ENCODE results near the gene RNF224. TPM values are rescaled to one million over a fixed set of nuclear protein-coding genes. Genes with fewer than 3 reads are reported as not detected.

The RNF224 gene
- polyA plus RNA-seq, 1 donor = 87.5 TPM

DNA sequence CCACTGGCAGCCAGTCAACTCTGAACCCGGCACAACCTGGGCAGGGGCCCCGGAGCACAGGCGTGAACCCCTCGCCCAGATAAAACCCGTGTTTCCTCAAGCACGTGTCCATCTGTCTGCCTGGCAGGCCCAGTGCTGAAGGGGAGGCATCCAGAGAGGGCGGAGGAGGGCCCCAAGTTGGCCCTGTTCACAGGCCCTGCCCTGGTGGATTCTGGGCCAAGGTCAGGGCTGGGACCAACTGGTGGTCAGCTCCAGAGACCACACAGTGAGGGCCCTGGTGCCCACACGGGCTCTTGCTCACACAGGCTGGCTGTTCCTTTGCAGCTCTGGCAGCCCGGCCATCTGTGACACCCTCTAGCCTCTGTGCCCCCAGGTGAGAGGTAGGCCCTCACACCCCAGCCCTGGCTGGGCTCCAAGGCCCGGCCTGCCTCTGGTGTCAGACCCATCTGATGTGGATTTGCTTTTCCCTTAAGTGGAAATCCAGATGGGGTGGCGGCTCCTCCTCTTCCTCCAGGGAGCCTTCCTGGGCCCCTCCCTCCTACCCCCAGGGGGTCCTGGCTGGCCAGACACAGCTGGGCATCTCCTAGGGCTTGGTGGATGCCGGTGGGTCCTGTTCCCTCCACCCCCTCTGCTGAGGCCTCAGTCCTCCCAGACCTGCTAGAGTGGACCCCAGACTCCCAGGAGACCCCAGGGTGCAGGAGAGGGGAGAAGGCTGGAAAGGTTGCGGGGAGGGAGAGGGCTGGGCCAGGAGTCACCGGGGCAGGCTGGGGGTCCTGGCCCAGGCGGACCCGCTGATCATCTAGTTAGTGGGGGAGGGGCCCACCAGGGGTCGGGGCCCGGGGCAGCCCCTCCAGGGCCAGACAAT lies 23.3 kb downstream of the RNF224 start:
- no peak for DNase-seq
- H3K27ac ChIP-seq (ENCODE audit: low read length) = no peak overlapping the region
- no CpG with 5 or more reads among the region's 18 CpGs for WGBS (ENCODE audit: insufficient coverage, low lambda C conversion rate)
- no peaks in the 10 kb centered on the region for H3K36me3 ChIP-seq (ENCODE audit: control insufficient read depth, insufficient read depth, low read length)
- no peak overlapping the region for H3K4me3 ChIP-seq (ENCODE audit: low read length)
- H3K9me3 ChIP-seq (ENCODE audit: control insufficient read depth, low read depth, low read length) = no peaks in the 10 kb centered on the region
- H3K4me1 ChIP-seq (ENCODE audit: control insufficient read depth, insufficient read depth, low read length) = peaks cover 25% of the 10 kb centered on the region
- H3K27me3 ChIP-seq (ENCODE audit: control insufficient read depth, insufficient read depth, low read length) = no peaks in the 10 kb centered on the region

DNA sequence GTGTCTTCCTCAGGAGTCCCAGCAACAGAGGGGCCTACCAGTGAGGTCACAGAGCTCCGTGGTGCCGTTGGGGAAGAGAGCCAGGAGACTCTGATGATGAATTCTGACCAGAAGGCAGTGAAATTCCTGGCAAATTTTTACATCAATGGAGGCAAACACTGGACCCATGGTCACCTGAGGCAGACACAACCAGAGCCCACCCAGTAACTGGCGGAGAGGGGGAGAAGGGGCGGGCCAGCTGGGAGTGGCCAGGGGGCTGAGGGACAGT lies 23.8 kb downstream of the RNF224 start, which contains the start of gene STPG3:
Gene STPG3, plus strand, starts transcription at position 93 of the 268 bp plus-strand sequence. Its CDS starts 1 bp downstream, at position 94.
- Histone ChIP-seq H3K27me3 (ENCODE audit: control insufficient read depth, insufficient read depth, low read length) (no peaks in the 10 kb centered on the region), H3K4me3 (ENCODE audit: low read length) (no peak within 1 kb of the TSS), H3K4me1 (ENCODE audit: control insufficient read depth, insufficient read depth, low read length) (peaks cover 27% of the 10 kb centered on the region), H3K27ac (ENCODE audit: low read length) (no peak within 1 kb of the TSS), H3K36me3 (ENCODE audit: control insufficient read depth, insufficient read depth, low read length) (no peaks in the 10 kb centered on the region), H3K9me3 (ENCODE audit: control insufficient read depth, low read depth, low read length) (no peaks in the 10 kb centered on the region)
- DNase-seq = no peak
- no CpG with 5 or more reads among the region's 4 CpGs for WGBS (ENCODE audit: insufficient coverage, low lambda C conversion rate)

DNA sequence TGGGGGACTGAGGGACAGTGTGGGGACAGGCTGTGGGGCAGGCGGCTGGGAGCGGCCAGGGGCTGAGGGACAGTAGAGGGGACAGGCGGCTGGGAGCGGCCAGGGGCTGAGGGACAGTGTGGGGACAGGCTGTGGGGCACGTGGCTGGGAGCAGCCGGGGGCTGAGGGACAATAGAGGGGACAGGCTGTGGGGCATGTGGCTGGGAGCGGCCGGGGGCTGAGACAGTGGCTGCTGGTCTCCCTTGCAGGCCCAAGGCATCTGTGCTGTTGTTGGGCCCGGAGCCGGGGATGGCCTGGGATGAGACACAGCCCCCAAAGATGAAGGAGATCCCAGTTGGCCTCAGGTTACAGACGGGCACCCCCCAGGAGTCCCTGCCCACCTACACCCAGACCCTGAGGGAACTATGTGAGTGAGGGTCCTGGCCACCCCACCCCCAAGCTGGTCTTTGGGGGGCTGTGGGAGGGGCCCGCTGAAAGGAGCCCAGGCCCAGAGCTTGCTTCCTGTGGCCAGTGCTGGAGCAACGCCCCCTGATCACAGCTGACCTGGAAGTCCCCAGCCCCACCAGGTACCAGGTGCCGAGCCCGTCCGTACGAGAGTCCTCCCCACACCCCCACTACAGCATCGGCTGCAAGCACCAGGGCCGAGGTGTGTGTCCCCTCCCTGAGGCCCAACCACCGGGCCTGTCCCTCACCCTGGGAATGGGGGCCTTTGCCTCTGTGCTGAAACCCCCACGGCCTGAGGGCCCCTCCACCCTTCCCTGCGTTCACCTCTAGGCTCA lies 24.4 kb downstream of the RNF224 start:
- H3K36me3 ChIP-seq (ENCODE audit: control insufficient read depth, insufficient read depth, low read length) = peaks cover 3% of the 10 kb centered on the region
- peaks cover 32% of the 10 kb centered on the region for H3K4me1 ChIP-seq (ENCODE audit: control insufficient read depth, insufficient read depth, low read length)
- no peak overlapping the region for H3K27ac ChIP-seq (ENCODE audit: low read length)
- no CpG with 5 or more reads among the region's 22 CpGs for WGBS (ENCODE audit: insufficient coverage, low lambda C conversion rate)
- H3K9me3 ChIP-seq (ENCODE audit: control insufficient read depth, low read depth, low read length) = no peaks in the 10 kb centered on the region
- DNase-seq = no peak
- H3K4me3 ChIP-seq (ENCODE audit: low read length) = no peak overlapping the region
- H3K27me3 ChIP-seq (ENCODE audit: control insufficient read depth, insufficient read depth, low read length) = no peaks in the 10 kb centered on the region

DNA sequence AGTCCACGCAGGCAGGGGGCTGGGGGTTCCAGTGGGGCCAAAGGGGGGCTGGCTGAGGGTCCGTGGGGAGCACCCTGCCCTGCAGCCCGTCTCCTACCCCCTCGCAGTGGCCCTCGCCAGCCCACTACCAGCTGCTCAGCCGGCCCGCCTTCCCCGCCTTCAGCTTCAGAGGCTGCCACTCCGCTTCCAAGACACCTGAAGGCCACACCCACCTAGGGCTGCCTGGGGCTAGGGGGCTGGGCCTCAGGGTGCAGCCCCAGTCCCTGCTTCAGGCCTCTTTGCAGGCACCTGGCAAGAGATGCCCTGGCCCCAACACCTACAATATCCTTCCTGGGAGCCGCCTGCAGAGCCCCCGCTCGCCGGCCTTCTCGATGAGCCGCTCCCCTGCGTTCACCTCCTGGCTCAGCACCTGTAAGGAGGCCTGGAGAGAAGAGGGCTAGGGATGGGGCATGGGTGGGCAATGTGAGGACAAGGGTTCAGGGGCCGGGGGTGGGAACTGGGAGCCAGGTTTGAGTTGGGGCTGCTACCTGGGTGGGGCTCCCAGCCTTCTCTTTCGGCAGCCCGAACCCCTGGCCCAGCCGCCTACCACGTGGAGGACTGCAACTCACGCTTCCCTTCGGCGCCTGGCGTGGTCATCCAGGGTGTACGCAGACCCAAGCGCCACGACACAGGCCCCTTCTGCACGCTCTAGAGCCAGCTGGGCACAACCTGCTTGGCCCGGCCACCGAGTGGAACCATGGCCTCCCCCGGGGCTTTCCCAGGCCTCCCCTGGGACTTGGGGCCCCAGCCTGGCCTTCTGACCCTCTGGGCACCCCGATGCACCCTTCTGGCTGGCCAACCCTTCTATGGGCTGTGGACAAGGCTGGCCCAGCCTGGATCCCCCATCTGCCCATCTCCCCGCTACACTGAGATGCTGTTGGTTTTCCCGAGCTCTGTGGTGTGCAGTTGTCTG lies 25.5 kb downstream of the RNF224 start:
- Histone ChIP-seq H3K4me3 (ENCODE audit: low read length) (peak overlapping the region; percentile 9), H3K4me1 (ENCODE audit: control insufficient read depth, insufficient read depth, low read length) (peaks cover 35% of the 10 kb centered on the region), H3K27ac (ENCODE audit: low read length) (no peak overlapping the region), H3K36me3 (ENCODE audit: control insufficient read depth, insufficient read depth, low read length) (peaks cover 9% of the 10 kb centered on the region), H3K27me3 (ENCODE audit: control insufficient read depth, insufficient read depth, low read length) (no peaks in the 10 kb centered on the region), H3K9me3 (ENCODE audit: control insufficient read depth, low read depth, low read length) (no peaks in the 10 kb centered on the region)
- peak; percentile 67 to 79 for DNase-seq
- WGBS (ENCODE audit: insufficient coverage, low lambda C conversion rate) = no CpG with 5 or more reads among the region's 35 CpGs

DNA sequence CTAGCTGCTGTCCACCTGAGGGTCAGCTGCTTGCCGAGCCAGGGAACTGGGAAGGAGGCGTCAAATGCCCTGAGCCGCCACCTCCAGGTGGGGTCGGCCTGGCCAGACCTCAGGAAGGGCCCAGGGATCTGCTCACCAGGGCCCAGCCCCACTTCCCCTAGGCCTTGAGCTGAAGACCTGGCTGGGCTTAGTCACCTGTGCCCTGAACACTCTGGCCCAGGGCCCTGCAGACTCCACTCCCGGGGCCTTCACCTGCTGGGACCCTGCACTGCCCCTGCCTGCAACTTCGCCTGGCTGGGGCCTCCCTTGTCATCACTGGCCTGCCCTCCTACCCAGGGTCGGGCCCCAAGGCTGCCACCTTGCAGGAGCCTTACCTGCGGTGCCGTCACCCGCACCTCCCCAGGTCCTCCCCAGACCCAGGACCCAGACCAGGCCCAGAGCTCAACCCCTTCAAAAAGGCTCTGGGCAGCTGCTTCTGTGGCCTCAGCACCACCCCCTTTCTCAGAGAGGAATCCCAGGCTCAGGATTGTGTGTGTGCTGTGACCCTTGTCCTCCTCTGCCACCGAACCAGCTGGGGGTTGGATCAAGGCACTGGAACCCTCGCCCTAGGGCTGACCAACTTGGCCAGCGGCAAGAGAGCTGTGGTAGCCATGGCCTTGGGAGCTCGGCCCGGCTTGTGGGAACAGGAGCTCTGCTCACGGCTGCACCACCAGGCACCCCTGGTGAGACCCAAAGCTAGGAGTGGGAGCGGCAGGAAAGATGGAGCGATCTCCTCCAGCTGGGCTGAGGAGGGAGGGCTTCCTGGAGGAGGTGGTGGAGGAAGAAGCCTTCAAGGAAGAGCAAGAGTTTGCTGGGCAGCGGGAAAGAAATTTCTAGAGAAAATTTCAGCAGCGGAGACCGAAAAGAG lies 26.7 kb downstream of the RNF224 start:
- 30% methylated on average over 2 of the region's 21 CpGs for WGBS (ENCODE audit: insufficient coverage, low lambda C conversion rate)
- H3K36me3 ChIP-seq (ENCODE audit: control insufficient read depth, insufficient read depth, low read length) = peaks cover 15% of the 10 kb centered on the region
- H3K4me1 ChIP-seq (ENCODE audit: control insufficient read depth, insufficient read depth, low read length) = peaks cover 35% of the 10 kb centered on the region
- H3K4me3 ChIP-seq (ENCODE audit: low read length) = peak overlapping the region; percentile 95
- H3K27me3 ChIP-seq (ENCODE audit: control insufficient read depth, insufficient read depth, low read length) = no peaks in the 10 kb centered on the region
- DNase-seq = peak in 1 of 2 donors; percentile 65
- no peaks in the 10 kb centered on the region for H3K9me3 ChIP-seq (ENCODE audit: control insufficient read depth, low read depth, low read length)
- H3K27ac ChIP-seq (ENCODE audit: low read length) = peak overlapping the region; percentile 85

DNA sequence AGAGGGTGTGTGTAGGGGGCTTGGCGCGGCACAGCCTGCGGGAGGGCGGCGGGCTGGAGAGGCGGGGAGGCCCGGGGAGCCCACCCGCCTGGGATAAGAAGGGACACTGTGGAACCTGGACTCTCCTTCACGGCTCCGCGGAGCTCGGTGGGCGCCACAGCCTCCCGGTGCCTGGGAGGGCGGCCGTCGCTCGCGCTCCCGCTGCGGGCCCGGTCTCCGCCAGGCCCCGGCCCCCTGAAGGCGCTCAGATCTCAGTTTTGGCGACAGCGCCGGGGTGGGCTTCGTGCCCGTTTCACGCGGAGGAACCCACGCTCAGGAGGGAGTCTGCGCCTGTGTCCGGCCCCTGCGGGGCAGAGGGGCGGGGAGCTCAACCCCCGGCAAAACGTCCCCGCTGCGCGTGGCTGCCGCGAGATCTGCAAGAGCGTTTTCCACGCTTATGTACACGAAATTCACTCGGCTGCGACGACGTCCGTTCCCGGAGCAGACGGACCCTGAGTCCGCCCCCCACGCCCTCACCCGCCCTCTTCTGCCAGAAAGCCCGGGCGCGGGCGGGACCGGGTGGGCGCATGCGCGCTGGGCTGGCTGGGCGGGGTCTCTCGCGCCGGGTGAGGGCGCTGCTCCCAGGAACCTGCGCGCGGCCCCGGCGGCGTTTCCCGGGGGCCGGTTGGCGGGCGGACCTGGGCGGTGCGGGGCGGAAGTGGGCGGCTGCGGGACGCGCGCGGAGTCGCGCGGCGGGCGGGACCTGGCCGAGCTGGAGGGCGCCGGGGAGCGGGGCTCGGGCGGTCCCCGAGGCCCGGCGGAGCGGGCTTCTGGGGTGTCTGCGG lies 27.5 kb downstream of the RNF224 start, which contains the start of gene NELFB:
Gene NELFB, plus strand, starts transcription at position 704 of the 824 bp plus-strand sequence.
- Histone ChIP-seq H3K4me1 (ENCODE audit: control insufficient read depth, insufficient read depth, low read length) (peaks cover 35% of the 10 kb centered on the region), H3K4me3 (ENCODE audit: low read length) (peak within 1 kb of the TSS; percentile 95), H3K9me3 (ENCODE audit: control insufficient read depth, low read depth, low read length) (no peaks in the 10 kb centered on the region), H3K27ac (ENCODE audit: low read length) (peak within 1 kb of the TSS; percentile 85), H3K27me3 (ENCODE audit: control insufficient read depth, insufficient read depth, low read length) (no peaks in the 10 kb centered on the region), H3K36me3 (ENCODE audit: control insufficient read depth, insufficient read depth, low read length) (peaks cover 19% of the 10 kb centered on the region)
- DNase-seq = peak; percentile 89 to 92
- no CpG with 5 or more reads among the region's 105 CpGs for WGBS (ENCODE audit: insufficient coverage, low lambda C conversion rate)

DNA sequence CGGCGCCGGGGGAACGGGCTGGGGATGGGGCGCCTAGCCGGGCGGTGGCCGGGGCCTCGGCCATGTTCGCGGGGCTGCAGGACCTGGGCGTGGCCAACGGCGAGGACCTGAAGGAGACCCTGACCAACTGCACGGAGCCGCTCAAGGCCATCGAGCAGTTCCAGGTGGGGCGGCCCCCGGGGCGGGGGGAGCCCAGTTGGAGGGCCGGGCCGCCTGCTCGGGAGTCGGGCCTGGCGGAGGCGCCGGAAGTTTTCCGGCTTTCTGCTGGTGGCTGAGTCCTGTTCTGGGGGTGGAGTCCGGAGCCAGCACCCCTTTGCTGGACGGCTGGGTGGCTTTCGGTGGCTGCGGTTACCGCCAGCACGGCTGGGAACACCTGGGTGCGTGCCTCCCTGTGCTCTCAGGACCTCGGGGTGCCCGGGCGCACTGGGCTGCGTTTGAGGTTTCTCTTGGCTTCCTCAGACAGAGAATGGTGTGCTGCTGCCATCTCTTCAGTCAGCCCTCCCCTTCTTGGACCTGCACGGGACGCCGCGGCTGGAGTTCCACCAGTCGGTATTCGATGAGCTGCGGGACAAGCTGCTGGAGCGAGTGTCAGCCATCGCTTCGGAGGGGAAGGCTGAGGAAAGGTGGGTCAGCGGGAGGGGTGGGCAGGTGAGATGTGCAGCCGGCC lies 28.3 kb downstream of the RNF224 start:
- no peaks in the 10 kb centered on the region for H3K9me3 ChIP-seq (ENCODE audit: control insufficient read depth, low read depth, low read length)
- H3K27me3 ChIP-seq (ENCODE audit: control insufficient read depth, insufficient read depth, low read length) = no peaks in the 10 kb centered on the region
- H3K4me3 ChIP-seq (ENCODE audit: low read length) = peak overlapping the region; percentile 89
- no CpG with 5 or more reads among the region's 51 CpGs for WGBS (ENCODE audit: insufficient coverage, low lambda C conversion rate)
- H3K36me3 ChIP-seq (ENCODE audit: control insufficient read depth, insufficient read depth, low read length) = peaks cover 19% of the 10 kb centered on the region
- peaks cover 35% of the 10 kb centered on the region for H3K4me1 ChIP-seq (ENCODE audit: control insufficient read depth, insufficient read depth, low read length)
- peak overlapping the region; percentile 44 for H3K27ac ChIP-seq (ENCODE audit: low read length)
- DNase-seq = no peak

DNA sequence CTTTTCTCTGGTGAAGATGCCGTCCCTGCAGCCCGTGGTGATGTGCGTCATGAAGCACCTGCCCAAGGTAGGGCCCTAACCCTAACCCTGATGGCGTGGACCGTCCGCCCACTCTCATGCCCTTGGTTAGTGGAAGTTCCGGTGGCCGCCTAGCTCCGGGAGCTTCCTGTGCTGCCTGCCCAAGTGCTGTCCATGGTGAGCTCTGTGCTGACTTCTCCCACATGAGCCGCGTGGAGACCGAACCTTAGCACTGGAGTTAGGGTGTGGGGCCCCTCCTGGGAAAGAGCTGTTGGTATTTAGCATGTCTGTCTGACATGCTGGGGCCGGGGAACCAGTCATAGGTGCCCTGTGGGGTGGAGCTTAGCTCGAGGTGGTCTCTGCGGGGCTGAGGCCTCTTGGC lies 29.1 kb downstream of the RNF224 start:
- H3K4me3 ChIP-seq (ENCODE audit: low read length) = peak overlapping the region; percentile 89
- H3K9me3 ChIP-seq (ENCODE audit: control insufficient read depth, low read depth, low read length) = no peaks in the 10 kb centered on the region
- WGBS (ENCODE audit: insufficient coverage, low lambda C conversion rate) = 100% methylated on average over 4 of the region's 15 CpGs
- no peak for DNase-seq
- no peaks in the 10 kb centered on the region for H3K27me3 ChIP-seq (ENCODE audit: control insufficient read depth, insufficient read depth, low read length)
- H3K36me3 ChIP-seq (ENCODE audit: control insufficient read depth, insufficient read depth, low read length) = peaks cover 19% of the 10 kb centered on the region
- no peak overlapping the region for H3K27ac ChIP-seq (ENCODE audit: low read length)
- peaks cover 35% of the 10 kb centered on the region for H3K4me1 ChIP-seq (ENCODE audit: control insufficient read depth, insufficient read depth, low read length)
